Measurements from ENCODE around the gene CACNA1B. TPM values are rescaled to one million over a fixed set of nuclear protein-coding genes. Genes with fewer than 3 reads are reported as not detected.

The CACNA1B gene
- total RNA-seq, 1 experiment from 2014 or later = 1.7 TPM

- no peak for TF ChIP-seq ZBTB33 (IDR thresholded peaks at IDR 0.05; ENCODE audit: extremely low read depth, insufficient replicate concordance, low read length)
Measured at GRCh38 chr9:137866226-137867141, 11.1 kb upstream of the CACNA1B start (continued).

GRCh38 chr9:137870432-137870831, 7.2 kb upstream of the CACNA1B start:
- H3K79me2 ChIP-seq (ENCODE audit: insufficient read depth, low read length) = no peaks in the 10 kb centered on the region
- no peak overlapping the region for H3K4me2 ChIP-seq (ENCODE audit: low read length)
- RAD21 ChIA-PET (ENCODE audit: low non-redundant PET in 1 of 2, low total read pairs in 2 of 2, uncharacterized antibody in 2 of 2, unreplicated experiment in 2 of 2) = no interaction called here
- H3K4me1 ChIP-seq (ENCODE audit: control insufficient read depth in 1 of 2, insufficient read depth in 2 of 2, low read length in 2 of 2) = no peaks in the 10 kb centered on the region
- CTCF ChIA-PET = no interaction called here
- no peaks in the 10 kb centered on the region for H3K36me3 ChIP-seq (ENCODE audit: control insufficient read depth in 1 of 2, insufficient read depth in 2 of 2, low read length in 2 of 2)
- peaks cover 12% of the 10 kb centered on the region; the same call in 1 of the 2 replicates for H3K27me3 ChIP-seq (ENCODE audit: insufficient read depth, low read length)
- no peaks in the 10 kb centered on the region for H3K9me3 ChIP-seq (ENCODE audit: control insufficient read depth in 1 of 2, insufficient read depth in 1 of 2, low read depth in 1 of 2, low read length in 2 of 2)
- H4K20me1 ChIP-seq (ENCODE audit: insufficient read depth) = no peaks in the 10 kb centered on the region
- BruUV-seq (replicated peaks) = no TSS peak
- TF ChIP-seq POLR2A (IDR thresholded peaks at IDR 0.05; ENCODE audit: borderline replicate concordance, extremely low read depth, insufficient read depth, insufficient read length) (no peak), ATF3 (IDR thresholded peaks at IDR 0.05) (no peak), FOSL1 (IDR thresholded peaks at IDR 0.05; ENCODE audit: low read depth) (no peak), YY1 (IDR thresholded peaks at IDR 0.05; ENCODE audit: extremely low read depth, insufficient replicate concordance, low read depth, low read length) (no peak), JUND (IDR thresholded peaks at IDR 0.05) (no peak), SRF (IDR thresholded peaks at IDR 0.05; ENCODE audit: low read depth) (no peak), CEBPB (IDR thresholded peaks at IDR 0.05; ENCODE audit: low read depth) (no peak), EGR1 (IDR thresholded peaks at IDR 0.05; ENCODE audit: low read depth) (no peak)
- TF ChIP-seq, protein P1, sequence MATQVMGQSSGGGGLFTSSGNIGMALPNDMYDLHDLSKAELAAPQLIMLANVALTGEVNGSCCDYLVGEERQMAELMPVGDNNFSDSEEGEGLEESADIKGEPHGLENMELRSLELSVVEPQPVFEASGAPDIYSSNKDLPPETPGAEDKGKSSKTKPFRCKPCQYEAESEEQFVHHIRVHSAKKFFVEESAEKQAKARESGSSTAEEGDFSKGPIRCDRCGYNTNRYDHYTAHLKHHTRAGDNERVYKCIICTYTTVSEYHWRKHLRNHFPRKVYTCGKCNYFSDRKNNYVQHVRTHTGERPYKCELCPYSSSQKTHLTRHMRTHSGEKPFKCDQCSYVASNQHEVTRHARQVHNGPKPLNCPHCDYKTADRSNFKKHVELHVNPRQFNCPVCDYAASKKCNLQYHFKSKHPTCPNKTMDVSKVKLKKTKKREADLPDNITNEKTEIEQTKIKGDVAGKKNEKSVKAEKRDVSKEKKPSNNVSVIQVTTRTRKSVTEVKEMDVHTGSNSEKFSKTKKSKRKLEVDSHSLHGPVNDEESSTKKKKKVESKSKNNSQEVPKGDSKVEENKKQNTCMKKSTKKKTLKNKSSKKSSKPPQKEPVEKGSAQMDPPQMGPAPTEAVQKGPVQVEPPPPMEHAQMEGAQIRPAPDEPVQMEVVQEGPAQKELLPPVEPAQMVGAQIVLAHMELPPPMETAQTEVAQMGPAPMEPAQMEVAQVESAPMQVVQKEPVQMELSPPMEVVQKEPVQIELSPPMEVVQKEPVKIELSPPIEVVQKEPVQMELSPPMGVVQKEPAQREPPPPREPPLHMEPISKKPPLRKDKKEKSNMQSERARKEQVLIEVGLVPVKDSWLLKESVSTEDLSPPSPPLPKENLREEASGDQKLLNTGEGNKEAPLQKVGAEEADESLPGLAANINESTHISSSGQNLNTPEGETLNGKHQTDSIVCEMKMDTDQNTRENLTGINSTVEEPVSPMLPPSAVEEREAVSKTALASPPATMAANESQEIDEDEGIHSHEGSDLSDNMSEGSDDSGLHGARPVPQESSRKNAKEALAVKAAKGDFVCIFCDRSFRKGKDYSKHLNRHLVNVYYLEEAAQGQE (IDR thresholded peaks at IDR 0.05; ENCODE audit: low read depth) = no peak
- no peak overlapping the region for H3K27ac ChIP-seq (ENCODE audit: low read depth, low read length)
- intact Hi-C loops (cut with micrococcal nuclease) = no loop called here
- ATAC-seq = no peak
- H3K9me2 ChIP-seq (ENCODE audit: insufficient read depth) = no peaks in the 10 kb centered on the region
- no peak overlapping the region for H3K9ac ChIP-seq (ENCODE audit: low read length)
- POLR2A ChIA-PET = no interaction called here
- DNase-seq (ENCODE audit: low read depth, low spot score) = no peak
- H3K4me3 ChIP-seq (replicated peaks in 1 of 2; ENCODE audit: low read depth in 1 of 2, low read length in 2 of 2) = no peak overlapping the region
- no peak overlapping the region for H2AFZ ChIP-seq (ENCODE audit: low read depth, low read length, poor library complexity, severe bottlenecking)
